Mesenteric fat pad (tissue), 1 donor: ENCODE results near the gene SREK1IP1. TPM values are rescaled to one million over a fixed set of nuclear protein-coding genes. Genes with fewer than 3 reads are reported as not detected.

Source experiments
- DNase-seq: peaks from one replicate; pipeline ENCODE4 v3.0.0-alpha.2; 2020; ENCODE audit warnings: low spot score
- long read RNA-seq: library from polyadenylated mRNA; unstranded; transcript quantifications from one replicate; pipeline ENCODE4 v2.0.0, GENCODE V29; 2020
- total RNA-seq: library from RNA; stranded (reverse); fragmentation: NEBNext Ultra II Directional; extraction: Animal tissue kit (Norgen Biotek cat#: 25700); gene quantifications from one replicate; pipeline ENCODE4 v1.2.1, GENCODE V29; 2021
- donor health status: DM: yes; HTN: yes; CAD: no.

SREK1IP1 gene
- total RNA-seq: 22.2 TPM
- long read RNA-seq, full-length matches to known transcripts: 2 of 9 reads
- long read RNA-seq, partial matches to known transcripts: 2 of 9 reads
- long read RNA-seq, other reads (novel, unspliced or antisense): 5 of 9 reads

GRCh38 chr5:64768358-64769312, at the start of gene SREK1IP1, which contains the start of gene CWC27:
Gene SREK1IP1, minus strand, starts transcription at chr5:64768691. Its CDS starts 174 bp downstream, at chr5:64768517.
Gene CWC27, plus strand, starts transcription at chr5:64768930. Its CDS starts 217 bp downstream, at chr5:64769147.
- DNase-seq: peak; percentile 91

DNA sequence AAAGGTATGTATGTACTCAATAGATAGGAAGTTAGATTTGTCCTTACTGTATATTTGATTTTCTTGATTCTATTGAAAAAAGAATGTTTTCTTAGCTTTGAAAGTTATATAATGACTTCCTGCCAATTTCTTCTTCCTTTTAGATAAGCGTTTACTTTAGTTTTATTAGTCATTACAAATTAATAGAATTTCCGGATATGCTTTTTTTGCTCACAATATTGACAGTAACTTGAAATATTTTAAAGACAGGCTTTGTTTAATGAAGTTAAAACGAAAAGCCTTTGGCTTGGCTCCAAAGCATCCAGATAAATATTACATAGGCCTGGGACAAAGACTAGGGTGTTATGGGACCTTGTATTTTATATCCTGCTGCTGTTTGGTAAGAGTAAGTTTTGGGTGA, 49.8 kb upstream of the SREK1IP1 start:
- no peak for DNase-seq

DNA sequence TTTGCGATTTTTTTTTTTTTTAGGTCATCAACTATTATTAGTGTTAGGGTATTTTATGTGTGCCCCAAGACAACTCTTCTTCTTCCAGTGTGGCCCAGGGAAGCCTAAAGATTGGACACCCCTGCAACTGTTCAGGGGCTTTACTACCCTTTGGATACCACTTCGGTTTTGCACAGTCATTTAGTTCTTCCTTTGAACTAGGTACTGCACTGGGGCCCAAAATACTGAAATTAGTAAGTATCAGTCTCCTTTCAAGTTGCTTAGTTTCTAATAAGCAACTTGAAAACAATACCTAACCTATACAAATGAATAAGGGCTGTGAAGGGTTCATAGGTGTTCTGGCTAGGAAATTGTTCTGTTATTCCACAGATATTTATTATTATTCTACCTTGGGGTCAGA, 45.6 kb upstream of the SREK1IP1 start:
- DNase-seq: no peak

DNA sequence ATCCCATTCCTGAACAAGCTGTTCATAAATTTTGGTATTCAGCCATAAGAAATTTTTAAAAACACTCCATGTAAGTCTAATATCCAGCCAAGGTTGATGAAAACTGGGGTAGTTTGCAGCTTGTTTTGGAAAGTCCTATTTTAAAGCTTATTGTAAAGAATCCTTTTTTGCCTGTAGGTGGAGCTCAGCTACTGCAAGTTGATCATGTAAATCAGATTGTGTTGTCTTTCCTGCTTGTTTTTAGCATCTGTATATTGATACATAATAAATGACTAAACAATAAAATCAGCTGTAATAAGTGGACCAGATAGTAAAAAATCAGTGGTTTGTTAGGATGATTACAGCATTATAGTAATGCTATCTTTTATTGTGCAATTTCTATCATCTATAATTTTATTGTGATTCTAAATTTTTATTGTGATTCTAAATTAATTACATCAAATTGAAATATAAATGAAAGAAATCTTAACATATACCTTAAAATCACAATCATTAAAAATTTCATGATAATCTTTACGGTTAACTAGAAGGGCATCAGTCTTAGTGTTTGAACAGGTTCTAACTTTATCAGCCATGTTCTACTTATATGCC, 42.7 kb upstream of the SREK1IP1 start:
- no peak for DNase-seq

- DNase-seq: no peak
These were observed 39.0 kb upstream of the SREK1IP1 start for GRCh38 chr5:64807520-64807919.

DNA sequence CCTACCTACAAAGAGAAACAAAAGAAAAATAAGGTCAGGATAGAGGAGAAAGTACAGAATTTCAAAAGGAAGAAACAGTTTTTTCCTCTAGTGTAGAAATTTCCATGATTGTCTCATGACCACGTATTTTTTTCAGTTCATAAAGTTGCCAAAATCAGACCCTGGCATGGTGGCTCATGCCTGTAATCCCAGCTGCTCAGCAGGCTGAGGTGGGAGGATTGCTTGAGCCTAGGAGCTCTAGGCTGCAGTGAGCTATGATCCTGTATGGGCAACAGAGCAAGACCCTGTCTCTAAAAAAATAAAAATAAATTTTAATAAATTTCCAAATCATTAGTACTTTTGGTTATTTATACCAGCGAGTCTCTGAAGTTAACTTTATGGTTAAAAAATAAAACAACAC, 38.0 kb upstream of the SREK1IP1 start:
- no peak for DNase-seq

GRCh38 chr5:64800926-64801325, 32.4 kb upstream of the SREK1IP1 start:
- no peak for DNase-seq

DNA sequence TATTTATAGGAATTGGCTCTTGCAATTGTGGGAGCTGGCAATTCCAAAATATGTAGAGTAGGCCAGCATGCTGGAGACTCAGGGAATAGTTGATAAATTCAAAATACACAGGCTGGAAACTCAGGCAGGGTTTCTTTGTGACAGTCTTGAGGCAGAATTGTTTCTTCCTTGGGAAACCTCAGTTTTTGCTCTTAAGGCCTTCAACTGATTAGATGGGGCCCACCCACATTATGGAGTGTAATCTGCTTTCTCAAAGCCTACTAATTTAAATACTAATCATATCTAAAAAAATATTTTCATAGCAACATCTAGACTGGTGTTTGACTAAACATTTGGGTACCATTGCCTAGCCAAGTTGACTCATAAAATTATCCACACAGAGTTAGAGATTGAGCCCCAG, 27.8 kb upstream of the SREK1IP1 start:
- no peak for DNase-seq

DNA sequence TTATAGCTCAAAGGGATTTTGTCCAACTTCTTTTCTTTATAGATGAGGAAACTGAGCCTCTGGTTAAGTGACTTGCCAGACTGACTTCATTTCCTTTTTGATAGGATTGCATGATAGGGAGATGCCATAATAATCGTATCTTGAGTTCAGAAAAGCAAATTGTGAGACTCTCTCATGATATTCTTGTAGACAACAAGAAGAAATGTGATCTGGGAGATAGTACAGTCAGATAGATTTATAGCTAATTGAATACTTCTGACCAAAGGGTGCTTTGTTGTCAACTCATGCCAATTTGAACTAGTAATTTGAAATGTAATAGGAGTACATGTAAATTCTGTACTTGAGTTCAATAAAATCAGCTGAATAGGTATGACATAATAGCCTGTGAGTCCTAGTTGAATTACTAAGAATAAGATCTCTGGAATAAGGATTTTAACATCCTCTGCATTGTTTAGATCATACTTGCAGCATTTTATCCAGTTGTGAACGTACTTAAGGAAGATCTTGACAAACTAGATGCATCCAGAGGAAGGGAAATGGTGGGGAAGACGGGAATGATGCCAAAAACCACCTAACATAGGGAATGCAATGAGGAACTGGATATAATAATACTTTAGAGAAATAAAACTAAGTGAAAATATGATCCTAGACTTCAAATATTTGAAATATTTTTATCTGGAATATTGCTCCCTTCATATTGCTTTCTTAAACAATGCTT, 25.7 kb upstream of the SREK1IP1 start:
- DNase-seq: no peak

DNA sequence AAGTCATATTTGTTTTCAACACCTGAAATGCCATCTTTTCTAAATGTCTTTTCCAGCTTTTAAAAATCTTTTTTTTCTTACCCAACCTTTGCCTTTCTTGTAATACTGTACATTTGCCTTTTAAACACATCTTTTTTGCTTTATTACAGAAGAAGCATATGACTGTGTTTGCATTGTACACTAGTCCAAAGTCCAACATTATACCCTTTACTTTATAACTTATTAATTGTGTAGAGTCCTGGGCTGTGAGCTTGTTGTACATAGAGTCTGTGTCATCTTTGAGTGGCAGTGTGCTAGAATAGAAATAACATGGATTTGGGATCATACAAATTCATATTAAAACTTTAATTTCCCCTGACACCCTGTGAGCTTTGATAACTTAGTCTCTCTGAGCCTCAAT, 24.0 kb upstream of the SREK1IP1 start:
- no peak for DNase-seq

GRCh38 chr5:64790210-64790609, 21.7 kb upstream of the SREK1IP1 start:
- no peak for DNase-seq

GRCh38 chr5:64789457-64789856, 21.0 kb upstream of the SREK1IP1 start:
- no peak for DNase-seq

DNA sequence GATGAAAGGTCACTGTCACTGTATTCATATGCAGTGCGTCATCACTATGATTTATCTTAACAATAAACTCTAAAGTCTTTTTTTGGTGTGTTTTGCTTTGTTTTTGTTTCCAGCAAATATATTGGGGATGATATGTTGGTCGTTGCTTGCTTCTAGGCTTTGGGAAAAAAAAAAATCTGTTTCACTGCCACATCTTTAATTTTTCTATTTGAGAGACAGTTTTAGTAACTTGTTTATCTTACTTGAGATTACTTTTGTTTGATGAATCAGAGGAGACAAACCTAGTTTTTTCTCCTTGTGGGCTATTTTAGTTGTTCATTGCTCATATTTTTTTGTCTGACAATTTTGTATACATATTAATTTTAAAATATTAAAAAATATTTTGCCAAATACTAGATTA, 19.7 kb upstream of the SREK1IP1 start:
- no peak for DNase-seq

DNA sequence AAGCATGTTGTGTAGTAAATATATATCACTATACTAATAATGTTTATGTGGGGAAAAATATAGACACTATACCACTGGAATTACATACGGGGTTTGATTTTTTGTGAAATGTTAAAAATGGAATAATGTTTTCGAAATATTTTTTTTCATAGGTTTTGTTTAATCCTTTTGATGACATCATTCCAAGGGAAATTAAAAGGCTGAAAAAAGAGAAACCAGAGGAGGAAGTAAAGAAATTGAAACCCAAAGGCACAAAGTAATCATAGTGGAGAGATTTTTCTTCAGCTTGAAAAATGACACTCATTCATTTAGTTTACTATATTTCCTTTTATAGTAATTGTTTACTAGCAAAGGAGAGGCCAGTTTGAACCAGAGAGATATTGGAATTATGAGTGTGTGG, 17.9 kb upstream of the SREK1IP1 start:
- no peak for DNase-seq

DNA sequence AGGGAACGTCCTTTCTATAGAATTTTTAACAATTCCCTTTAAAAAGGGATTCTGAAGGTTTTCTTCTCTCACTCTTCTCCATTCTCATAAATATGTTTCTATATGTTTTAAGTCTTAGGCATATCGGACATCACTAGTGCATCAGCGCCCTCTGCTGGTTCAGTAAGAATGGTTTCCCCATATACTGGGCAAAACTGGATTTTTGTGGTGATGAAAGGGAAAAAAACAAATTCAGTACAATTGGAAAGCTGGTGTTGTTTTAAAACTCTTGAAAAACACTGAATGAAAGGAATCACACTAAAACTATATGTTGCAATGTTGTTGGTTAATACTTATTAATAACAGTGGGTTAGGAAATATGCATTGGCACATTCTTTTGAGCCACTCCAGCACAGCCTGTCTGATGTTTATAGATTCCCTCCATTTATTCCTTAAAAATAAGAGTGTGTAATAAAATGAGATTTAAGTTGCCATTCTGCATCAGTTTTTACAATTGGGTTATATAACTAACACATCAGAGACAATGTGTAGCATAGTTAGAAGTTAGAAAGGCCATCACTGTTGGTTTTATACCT, 16.0 kb upstream of the SREK1IP1 start:
- DNase-seq: no peak

DNA sequence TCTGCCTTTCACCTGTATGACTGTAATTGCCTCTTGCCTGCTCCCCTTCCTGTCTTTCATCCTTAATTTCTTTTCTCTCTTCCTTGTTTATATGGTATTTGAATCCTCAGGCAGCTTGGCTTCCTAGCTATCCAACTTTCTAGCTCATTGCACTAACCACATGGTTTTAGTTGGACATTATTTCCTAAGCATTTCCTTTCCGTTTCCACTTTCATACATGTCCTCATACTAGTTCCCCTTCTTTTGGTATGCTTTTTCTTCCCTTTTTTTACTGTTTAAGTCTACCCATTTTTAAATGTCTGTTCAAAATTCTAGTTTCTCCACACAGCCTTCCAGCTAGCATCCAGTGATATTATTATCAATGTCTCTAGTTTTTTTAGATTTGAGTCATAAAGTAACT, 6.8 kb upstream of the SREK1IP1 start:
- DNase-seq: no peak

DNA sequence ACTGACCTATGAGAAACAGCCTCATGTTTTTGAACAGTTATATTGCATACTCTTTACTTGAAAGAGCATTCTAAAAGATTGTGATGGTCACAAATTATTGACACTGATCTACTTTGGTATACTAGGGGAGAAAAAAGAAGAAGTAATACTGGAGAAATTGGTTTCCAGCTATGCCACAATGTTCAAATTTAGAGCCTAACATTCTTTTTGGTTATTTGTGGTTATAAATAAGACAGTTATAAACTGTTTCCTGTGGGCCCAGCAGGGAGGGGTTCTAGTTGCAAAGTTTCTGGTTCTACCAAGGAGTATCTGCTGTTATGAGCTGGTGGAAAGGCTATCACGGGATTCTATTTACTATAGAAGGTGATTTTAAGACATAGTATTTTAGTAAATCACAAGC, 5.0 kb upstream of the SREK1IP1 start:
- no peak for DNase-seq

DNA sequence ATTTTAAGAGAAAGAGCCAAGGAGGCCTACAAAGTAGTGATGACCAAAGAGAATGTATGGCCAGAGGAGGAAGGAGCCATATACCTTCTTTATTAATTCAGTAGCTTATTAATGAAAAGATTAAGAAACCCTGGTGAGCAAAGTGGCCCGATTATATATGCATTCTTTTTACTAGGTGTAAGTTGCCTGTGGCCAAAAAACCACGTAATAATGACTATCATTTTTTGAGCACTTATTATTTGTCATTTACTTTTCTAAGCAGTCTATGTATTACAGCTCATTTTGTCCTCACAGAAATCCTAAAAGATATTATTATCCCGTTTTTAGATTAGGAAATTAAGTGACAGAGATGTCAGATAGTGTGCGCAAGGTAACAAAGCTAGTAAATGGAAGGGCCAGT, 3.2 kb upstream of the SREK1IP1 start:
- DNase-seq: no peak

DNA sequence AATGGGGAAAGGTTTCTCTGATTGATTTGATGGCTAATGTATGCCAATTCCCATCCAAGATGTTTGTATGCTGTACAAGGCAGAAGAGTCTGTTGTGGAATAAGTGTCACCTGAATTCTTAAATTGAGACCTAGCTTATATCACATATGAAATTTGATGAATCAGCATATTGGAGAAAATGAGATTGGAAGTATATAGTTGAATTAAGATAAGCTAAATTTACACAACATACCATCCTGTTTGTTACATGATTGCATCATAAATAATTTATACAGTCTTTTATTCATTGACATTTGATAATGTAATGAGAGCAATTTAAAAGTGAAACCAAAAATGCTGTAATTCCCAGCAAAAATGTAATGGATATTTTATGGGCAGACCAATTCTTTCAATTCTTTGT, 1.4 kb upstream of the SREK1IP1 start:
- DNase-seq: no peak

DNA sequence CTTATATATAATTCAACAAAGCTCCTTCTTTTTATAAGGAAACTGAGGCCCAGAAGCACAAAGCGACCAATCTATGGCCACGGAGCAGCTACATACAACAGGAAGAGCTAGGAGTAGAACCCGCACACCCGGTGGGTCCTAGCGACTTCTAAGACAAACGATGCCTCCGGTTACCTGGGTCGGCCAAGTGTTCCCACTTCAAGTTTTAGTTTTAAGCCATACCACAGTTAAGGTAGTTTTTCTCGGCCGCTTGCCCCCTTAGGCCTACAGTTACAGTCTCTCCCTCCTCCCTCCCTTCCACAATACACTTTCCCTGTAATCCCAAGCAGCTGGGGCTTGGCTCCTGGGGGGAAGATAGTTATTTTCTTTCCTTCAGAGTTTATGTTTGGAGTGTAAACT, 533 bp downstream of the SREK1IP1 start:
- DNase-seq: no peak

DNA sequence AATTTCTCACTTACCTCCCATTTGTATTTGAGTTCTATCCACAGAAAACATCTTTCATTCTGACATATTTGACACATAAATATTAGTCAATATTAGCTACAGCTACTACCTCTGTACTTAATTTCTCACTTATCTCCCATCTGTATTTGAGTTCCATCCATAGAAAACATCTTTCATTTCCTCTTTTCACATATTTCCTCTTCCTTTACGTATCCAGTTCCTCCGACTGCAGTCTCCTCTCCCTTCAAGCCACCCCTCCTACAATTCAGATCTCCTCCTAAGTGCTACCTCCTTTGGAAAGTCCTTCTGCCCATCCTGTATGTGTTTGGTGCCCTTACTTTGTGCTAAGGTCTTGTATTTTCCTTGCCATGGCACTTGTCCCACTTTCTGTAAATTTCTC, 1.6 kb downstream of the SREK1IP1 start:
- no peak for DNase-seq
